ACC112 (cell line): ENCODE results near the gene SERPINH1.

Experiments
- H2AFZ ChIP-seq: fragments of 200-600 bp; sonication (generic); one replicate; pipeline ENCODE4 v1.6.0; 2017; ENCODE audit warnings: antibody characterized with exemption, low read length; ENCODE audit not compliant: unreplicated experiment
- H3K27ac ChIP-seq: fragments of 200-600 bp; sonication (generic); 2 replicates; pipeline ENCODE4 v1.5.1; 2014; ENCODE audit warnings: low read depth, mild to moderate bottlenecking, antibody characterized with exemption, low read length, moderate library complexity
- H3K27me3 ChIP-seq: fragments of 200-600 bp; sonication (generic); 2 replicates; pipeline ENCODE4 v1.6.1; 2014; ENCODE audit warnings: mild to moderate bottlenecking, antibody characterized with exemption, low read length, moderate library complexity, mixed read lengths; ENCODE audit not compliant: insufficient read depth
- H3K36me3 ChIP-seq: fragments of 200-600 bp; sonication (generic); 2 replicates; pipeline ENCODE4 v1.6.1; 2016; ENCODE audit warnings: mild to moderate bottlenecking, antibody characterized with exemption, low read length, moderate library complexity, mixed read lengths; ENCODE audit not compliant: insufficient read depth
- H3K4me1 ChIP-seq: fragments of 200-600 bp; sonication (generic); one replicate; pipeline ENCODE4 v1.6.1; 2016; ENCODE audit warnings: low read length, mixed read lengths; ENCODE audit not compliant: insufficient read depth, unreplicated experiment, control insufficient read depth
- H3K4me3 ChIP-seq: fragments of 200-600 bp; sonication (generic); 2 replicates; pipeline ENCODE4 v1.5.1; 2014; ENCODE audit warnings: mild to moderate bottlenecking, low read depth, low read length
- H3K79me2 ChIP-seq: fragments of 200-600 bp; sonication (generic); one replicate; pipeline ENCODE4 v1.6.0; 2016; ENCODE audit warnings: low read length; ENCODE audit not compliant: control insufficient read depth, unreplicated experiment, insufficient read depth

Gene SERPINH1

GRCh38 chr11:75600356-75600755 is 38.3 kb downstream of the SERPINH1 start:
- Histone ChIP-seq H3K79me2 (no peaks in the 10 kb centered on the region), H2AFZ (no peak overlapping the region), H3K4me1 (peaks cover 28% of the 10 kb centered on the region), H3K36me3 (no peaks in the 10 kb centered on the region), H3K4me3 (no peak overlapping the region), H3K27me3 (no peaks in the 10 kb centered on the region), H3K27ac (no peak overlapping the region)

DNA sequence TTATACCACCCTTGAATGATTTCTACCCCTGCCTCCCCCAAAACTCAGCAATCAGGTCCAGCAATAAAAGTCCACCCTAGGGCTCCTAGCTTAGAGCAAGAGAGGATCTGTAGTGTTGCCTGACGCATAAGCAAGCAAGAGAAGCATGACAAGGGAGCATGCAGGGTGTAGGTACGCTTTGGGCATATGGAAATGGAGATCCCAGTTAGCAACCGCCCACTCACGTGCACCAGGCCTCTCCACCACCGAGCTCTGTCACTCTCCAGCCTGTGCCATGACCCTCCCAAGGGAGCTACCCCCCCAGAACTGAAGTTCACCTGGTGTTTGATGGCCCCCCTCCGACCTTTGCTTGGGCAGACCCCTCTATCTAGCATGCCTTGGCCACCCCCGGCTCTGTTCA is 39.4 kb downstream of the SERPINH1 start:
- Histone ChIP-seq H3K4me3 (no peak overlapping the region), H2AFZ (no peak overlapping the region), H3K4me1 (peaks cover 29% of the 10 kb centered on the region), H3K27me3 (no peaks in the 10 kb centered on the region), H3K79me2 (no peaks in the 10 kb centered on the region), H3K27ac (no peak overlapping the region), H3K36me3 (no peaks in the 10 kb centered on the region)

GRCh38 chr11:75602951-75603350 is 40.9 kb downstream of the SERPINH1 start:
- H2AFZ ChIP-seq, result no peak overlapping the region
- peak overlapping the region; percentile 93 for H3K27ac ChIP-seq
- no peaks in the 10 kb centered on the region for H3K79me2 ChIP-seq
- H3K36me3 ChIP-seq, result no peaks in the 10 kb centered on the region
- H3K4me3 ChIP-seq, result no peak overlapping the region
- H3K4me1 ChIP-seq, result peaks cover 29% of the 10 kb centered on the region
- H3K27me3 ChIP-seq, result no peaks in the 10 kb centered on the region

- H3K36me3 ChIP-seq, result no peaks in the 10 kb centered on the region
- H3K79me2 ChIP-seq, result no peaks in the 10 kb centered on the region
- H3K27me3 ChIP-seq, result no peaks in the 10 kb centered on the region
- H3K4me3 ChIP-seq, result peak overlapping the region; percentile 59
- H3K27ac ChIP-seq, result peak overlapping the region; percentile 93
- H3K4me1 ChIP-seq, result peaks cover 29% of the 10 kb centered on the region
- H2AFZ ChIP-seq, result peak overlapping the region; percentile 19
Observed at GRCh38 chr11:75603791-75604736, 42.0 kb downstream of the SERPINH1 start.

- no peaks in the 10 kb centered on the region for H3K79me2 ChIP-seq
- no peak overlapping the region for H3K27ac ChIP-seq
- peaks cover 29% of the 10 kb centered on the region for H3K4me1 ChIP-seq
Observed at GRCh38 chr11:75606099-75606498, 44.0 kb downstream of the SERPINH1 start.

DNA sequence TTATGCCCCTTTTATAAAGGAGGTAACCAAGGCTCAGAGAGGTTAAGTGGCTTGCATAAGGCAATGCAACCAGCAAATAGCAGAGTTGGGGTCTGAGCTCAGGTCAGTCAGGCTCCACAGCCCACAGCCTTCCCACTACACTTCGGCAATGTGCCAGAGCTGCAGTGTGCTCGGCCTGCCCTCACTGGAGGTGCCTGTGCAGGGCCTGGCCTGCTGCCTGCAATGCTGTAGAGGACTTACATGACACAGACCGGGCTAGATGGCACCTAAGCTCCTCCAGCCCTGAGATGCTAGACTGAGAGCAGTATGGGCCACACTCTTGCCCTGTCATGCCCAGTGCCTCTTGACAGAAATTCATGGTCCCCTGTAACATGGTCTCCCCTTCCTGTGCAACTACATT is 49.8 kb downstream of the SERPINH1 start:
- Histone ChIP-seq H3K4me3 (no peak overlapping the region), H3K27me3 (no peaks in the 10 kb centered on the region), H3K79me2 (no peaks in the 10 kb centered on the region), H3K27ac (no peak overlapping the region), H3K36me3 (no peaks in the 10 kb centered on the region), H2AFZ (no peak overlapping the region), H3K4me1 (no peaks in the 10 kb centered on the region)

More at GRCh38 chr11:75606099-75606498, 44.0 kb downstream of the SERPINH1 start:
- Histone ChIP-seq H3K27me3 (no peaks in the 10 kb centered on the region), H3K36me3 (no peaks in the 10 kb centered on the region), H2AFZ (no peak overlapping the region), H3K4me3 (no peak overlapping the region)

DNA sequence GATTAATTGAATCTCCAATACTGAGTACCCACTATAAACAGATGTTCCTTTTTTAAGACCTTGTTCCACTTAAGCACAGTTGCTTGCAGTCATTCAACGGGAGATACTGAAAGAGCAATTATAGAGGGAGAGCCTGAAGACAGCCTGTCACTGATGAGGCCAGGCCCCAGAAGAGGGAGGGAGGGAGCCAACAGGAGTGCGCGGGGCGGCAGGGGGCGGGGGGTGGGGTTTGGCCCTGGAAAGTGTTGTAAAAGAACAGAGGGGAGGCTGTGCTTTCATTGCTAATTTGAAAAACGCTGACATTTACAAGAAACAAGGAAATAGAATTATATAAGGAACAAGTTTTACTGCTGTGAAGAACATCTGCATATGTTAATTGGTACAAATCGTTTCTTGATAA is 53.7 kb downstream of the SERPINH1 start:
- no peak overlapping the region for H3K27ac ChIP-seq
- H2AFZ ChIP-seq, result no peak overlapping the region
- no peaks in the 10 kb centered on the region for H3K36me3 ChIP-seq
- no peaks in the 10 kb centered on the region for H3K79me2 ChIP-seq
- no peak overlapping the region for H3K4me3 ChIP-seq
- no peaks in the 10 kb centered on the region for H3K27me3 ChIP-seq
- H3K4me1 ChIP-seq, result no peaks in the 10 kb centered on the region

DNA sequence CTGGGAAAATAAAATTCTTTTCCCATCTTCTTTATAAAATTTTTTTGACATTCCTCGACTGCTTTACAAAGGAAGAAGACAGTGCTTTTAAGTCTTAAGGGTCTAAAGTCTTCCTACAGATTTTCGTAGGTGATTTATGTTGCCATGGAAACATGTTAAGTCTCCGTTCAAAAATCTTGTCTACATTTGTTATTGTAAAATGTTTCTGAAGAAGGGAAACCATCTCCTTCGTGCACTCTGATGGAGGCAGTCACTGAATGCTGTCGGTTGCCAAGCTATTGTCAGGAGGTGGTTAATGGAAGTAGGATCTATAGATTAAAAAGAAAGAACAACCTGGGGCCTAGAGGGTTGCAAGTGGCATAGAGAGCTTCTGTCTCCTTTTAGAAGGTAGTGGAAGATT is 54.2 kb downstream of the SERPINH1 start:
- H3K4me1 ChIP-seq, result no peaks in the 10 kb centered on the region
- H3K79me2 ChIP-seq, result no peaks in the 10 kb centered on the region
- H3K36me3 ChIP-seq, result no peaks in the 10 kb centered on the region
- H3K27ac ChIP-seq, result no peak overlapping the region
- H3K4me3 ChIP-seq, result no peak overlapping the region
- no peaks in the 10 kb centered on the region for H3K27me3 ChIP-seq
- no peak overlapping the region for H2AFZ ChIP-seq
